DND-41 (cell line): ENCODE data around the gene ANKRD45.

Experiments
- CTCF ChIP-seq: IDR thresholded peaks from 2 replicates; pipeline ENCODE4 v1.5.1; 2012; ENCODE audit warnings: borderline replicate concordance, low read length, moderate library complexity, mild to moderate bottlenecking; ENCODE audit not compliant: poor library complexity, severe bottlenecking; ENCODE audit errors: extremely low read depth
- EZH2 ChIP-seq: IDR thresholded peaks from 3 replicates; pipeline ENCODE4 v1.6.1; 2012; ENCODE audit warnings: borderline replicate concordance, low read depth, mild to moderate bottlenecking, moderate library complexity, low read length, inconsistent platforms; ENCODE audit not compliant: severe bottlenecking

DNA sequence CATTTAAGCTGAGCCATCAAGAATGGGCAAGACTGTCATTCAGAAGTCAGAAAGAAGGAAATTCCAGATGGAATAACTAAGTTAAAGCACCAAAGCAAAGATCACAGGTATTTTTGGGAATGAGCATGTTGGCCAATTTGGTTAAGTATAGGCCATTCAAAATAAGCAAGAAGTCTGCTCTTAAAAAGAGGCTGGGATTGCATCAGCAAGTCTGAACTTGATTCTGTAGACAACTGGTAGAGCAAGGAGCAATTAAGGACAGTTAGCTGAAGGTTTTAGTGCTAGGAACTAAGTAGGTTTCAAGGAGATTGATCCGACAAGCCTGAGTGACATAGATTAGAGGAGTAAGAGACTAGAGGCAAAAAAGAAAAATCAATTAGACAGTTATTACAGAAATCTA lies 8.4 kb downstream of the ANKRD45 start:
- TF ChIP-seq CTCF (no peak), EZH2 (no peak)
